Hair follicle dermal papilla cell (primary cell): Measurements from ENCODE around the gene SOWAHD. TPM values are rescaled to one million over a fixed set of nuclear protein-coding genes. Genes with fewer than 3 reads are reported as not detected.

Experiments
- small RNA-seq: library from RNA; depleted of rRNA; stranded (forward); fragments of <200 nt; gene quantifications from one replicate; pipeline ENCODE3, GENCODE V24; 2012
- total RNA-seq: library from RNA; depleted of rRNA; stranded (reverse); fragments of >200 nt; gene quantifications from 2 replicates; pipeline ENCODE4 v1.2.3, GENCODE V29; 2012

Gene SOWAHD, protein sequence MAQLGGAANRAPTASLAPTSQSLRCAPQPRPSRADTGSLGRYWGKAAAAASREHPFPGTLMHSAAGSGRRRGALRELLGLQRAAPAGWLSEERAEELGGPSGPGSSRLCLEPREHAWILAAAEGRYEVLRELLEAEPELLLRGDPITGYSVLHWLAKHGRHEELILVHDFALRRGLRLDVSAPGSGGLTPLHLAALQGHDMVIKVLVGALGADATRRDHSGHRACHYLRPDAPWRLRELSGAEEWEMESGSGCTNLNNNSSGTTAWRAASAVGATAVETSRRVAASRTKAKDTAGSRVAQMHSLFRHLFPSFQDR
- 0.49 and 0.97 TPM in 2 replicates for total RNA-seq

GRCh38 chrX:119757979-119758730 lies at the start of gene SOWAHD:
TSS of gene SOWAHD (plus strand) at chrX:119758588. CDS start at chrX:119758668, 80 bp downstream.

GRCh38 chrX:119791437-119792231 lies 33.2 kb downstream of the SOWAHD start, which contains the start of gene RPL39:
TSS of gene RPL39 (minus strand) at chrX:119791630. CDS start at chrX:119791576, 54 bp downstream.

Small RNA genes lying within 50 kb of the gene (small RNA-seq; reads per million reads assigned to genes)
- gene SNORA69 = not detected

Other genes starting within 250 kb of the SOWAHD start
- 21.3 and 23.3 TPM in 2 replicates for gene STEEP1, start 193.2 kb upstream of the SOWAHD start, total RNA-seq
- 33.4 and 35.5 TPM in 2 replicates for gene UBE2A, start 184.0 kb upstream of the SOWAHD start, total RNA-seq
- 4.5 and 5.0 TPM in 2 replicates for gene NKRF, start 152.2 kb upstream of the SOWAHD start, total RNA-seq
- 34.6 and 41.1 TPM in 2 replicates for gene SEPTIN6, start 65.4 kb upstream of the SOWAHD start, total RNA-seq
- 638 and 914 TPM in 2 replicates for gene RPL39, start 33.0 kb downstream of the SOWAHD start, total RNA-seq
- gene UPF3B, start 94.4 kb downstream of the SOWAHD start, total RNA-seq = 0.61 and 0.97 TPM in 2 replicates
- 12.8 and 12.9 TPM in 2 replicates for gene RNF113A, start 113.1 kb downstream of the SOWAHD start, total RNA-seq
- gene NDUFA1, start 113.2 kb downstream of the SOWAHD start, total RNA-seq = 17.7 and 19.9 TPM in 2 replicates
- gene AKAP14, start 137.3 kb downstream of the SOWAHD start, total RNA-seq = not detected in 2 replicates
- gene NKAP, start 185.2 kb downstream of the SOWAHD start, total RNA-seq = 2.8 and 3.6 TPM in 2 replicates